Spinal cord (tissue), 10 donors: ENCODE measurements around the gene MRPL14. TPM values are rescaled to one million over a fixed set of nuclear protein-coding genes. Genes with fewer than 3 reads are reported as not detected.
"Not testable (repeated sequence)": the region's sequence is repeated elsewhere in the genome, so short reads cannot be mapped to it uniquely, and the experiment has no call there.

Experiments
- DNase-seq, 6 donors: peaks; one replicate each; pipeline versions ENCODE4 v3.0.0 to v3.0.0-alpha.2; 2013 to 2015; ENCODE audit warnings: low spot score in 6 of 6, low read depth in 4 of 6
- H3K27ac ChIP-seq: one replicate; pipeline ENCODE4 v1.5.1; 2013; ENCODE audit warnings: low read depth, low read length, control low read depth
- H3K27me3 ChIP-seq: one replicate; pipeline ENCODE4 v1.6.1; 2013; ENCODE audit warnings: low read length; ENCODE audit not compliant: control insufficient read depth, insufficient read depth
- H3K36me3 ChIP-seq: one replicate; pipeline ENCODE4 v1.6.1; 2013; ENCODE audit warnings: low read length; ENCODE audit not compliant: control insufficient read depth, insufficient read depth
- H3K4me1 ChIP-seq: one replicate; pipeline ENCODE4 v1.6.1; 2013; ENCODE audit warnings: low read length; ENCODE audit not compliant: control insufficient read depth, insufficient read depth
- H3K4me3 ChIP-seq: one replicate; pipeline ENCODE4 v1.5.1; 2013; ENCODE audit warnings: low read depth, low read length, control low read depth
- H3K9me3 ChIP-seq: one replicate; pipeline ENCODE4 v1.6.1; 2013; ENCODE audit warnings: low read length; ENCODE audit not compliant: control insufficient read depth, insufficient read depth
- WGBS: methylation state at CpG from one replicate; pipeline ENCODE4 v1.1.5; 2013; ENCODE audit warnings: missing lambda C conversion rate; ENCODE audit not compliant: insufficient coverage; 5-methylcytosine and 5-hydroxymethylcytosine counted together
- polyA plus RNA-seq, 2 donors: library from polyadenylated mRNA; unstranded; fragments of 120-200 nt; gene quantifications; one replicate each; pipeline ENCODE4 v1.2.1, GENCODE V29; 2013; ENCODE audit not compliant: insufficient read length in 2 of 2
- total RNA-seq, 2 donors: library from RNA; depleted of rRNA in 1 of 2; stranded (reverse); fragments of 120-200 nt in 1 of 2; fragments of >200 nt in 1 of 2; gene quantifications; one replicate each; pipeline versions ENCODE4 v1.2.3 to v1.2.4, GENCODE V29; 2013 to 2014
- donor health status: healthy.

The MRPL14 gene
- total and polyA plus RNA-seq, 4 donors, result 32.1 to 53.1 (median 36.4) TPM

DNA sequence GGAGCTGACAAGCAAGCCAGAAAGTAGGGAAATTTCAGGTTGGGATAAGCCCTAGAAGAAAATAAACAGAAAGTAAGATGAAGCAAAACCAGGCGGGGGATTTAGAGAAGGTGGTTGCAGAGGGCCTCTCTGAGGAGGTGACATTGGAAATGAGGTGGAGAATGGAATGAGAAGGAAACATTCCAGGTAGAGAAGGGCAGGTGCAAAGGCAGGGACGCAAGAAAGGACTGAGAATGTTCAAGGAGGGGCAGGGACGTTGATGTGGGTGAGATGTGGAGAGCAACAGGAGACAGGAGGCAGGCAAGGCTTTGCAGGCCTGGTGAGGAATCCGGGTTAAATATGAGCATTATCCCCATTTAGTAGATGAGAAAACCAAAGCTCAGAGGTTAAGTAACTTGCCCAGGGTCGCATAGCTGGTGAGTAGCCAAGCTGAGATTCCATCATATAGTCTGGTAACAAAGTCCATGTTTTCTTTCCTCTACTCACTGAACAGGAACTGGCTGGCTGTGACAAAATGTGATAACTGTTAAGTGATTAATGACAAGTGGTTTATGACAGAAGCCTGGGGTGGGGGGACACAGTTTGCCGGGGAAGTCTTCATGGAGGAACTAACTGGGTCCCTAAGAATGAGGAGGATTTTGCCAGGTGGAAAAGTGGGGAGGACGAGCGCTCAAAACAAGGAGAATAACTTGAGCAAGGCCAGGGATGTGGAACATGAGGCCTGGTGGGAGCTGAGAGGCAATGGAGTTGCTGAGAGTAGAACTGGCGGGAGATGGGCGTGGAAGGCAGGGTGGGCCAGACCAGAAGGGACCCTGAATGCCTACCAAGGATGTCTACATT, 32.6 kb downstream of the MRPL14 start:
- Histone ChIP-seq H3K27ac (no peak overlapping the region), H3K4me1 (peaks cover 3% of the 10 kb centered on the region), H3K9me3 (no peaks in the 10 kb centered on the region), H3K4me3 (no peak overlapping the region), H3K27me3 (no peaks in the 10 kb centered on the region), H3K36me3 (peaks cover 15% of the 10 kb centered on the region)
- no peak for DNase-seq
- 95% methylated on average over 9 of the region's 10 CpGs for WGBS

- H3K27me3 ChIP-seq, result no peaks in the 10 kb centered on the region
- H3K36me3 ChIP-seq, result peaks cover 20% of the 10 kb centered on the region
- H3K4me3 ChIP-seq, result no peak overlapping the region
- 88% methylated on average over 6 of the region's 6 CpGs for WGBS
- DNase-seq, result no peak
- peaks cover 3% of the 10 kb centered on the region for H3K4me1 ChIP-seq
- no peak overlapping the region for H3K27ac ChIP-seq
- H3K9me3 ChIP-seq, result no peaks in the 10 kb centered on the region
Measured at GRCh38 chr6:44093750-44094402, 33.4 kb downstream of the MRPL14 start.

DNA sequence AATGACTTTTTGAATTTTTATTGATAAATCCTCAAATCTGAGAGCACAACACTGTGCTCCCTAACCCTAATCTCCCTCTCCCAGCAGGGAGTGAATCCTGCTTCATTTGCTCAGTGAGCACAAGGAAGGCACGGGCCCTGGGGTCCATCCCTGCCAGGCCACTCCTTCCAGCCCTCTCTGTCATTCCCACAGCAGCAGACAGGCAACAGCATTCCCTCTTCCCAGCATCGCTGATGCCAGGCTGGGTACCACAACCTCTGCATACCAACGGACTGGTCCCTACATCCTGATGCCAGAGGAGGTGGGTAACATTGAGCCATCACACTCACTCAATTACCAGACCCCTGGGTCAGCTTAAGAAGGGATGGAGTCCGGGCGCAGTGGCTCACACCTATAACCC, 34.2 kb downstream of the MRPL14 start:
- H3K36me3 ChIP-seq, result peaks cover 17% of the 10 kb centered on the region
- no peaks in the 10 kb centered on the region for H3K27me3 ChIP-seq
- no peak for DNase-seq
- no peak overlapping the region for H3K4me3 ChIP-seq
- peaks cover 3% of the 10 kb centered on the region for H3K4me1 ChIP-seq
- no peaks in the 10 kb centered on the region for H3K9me3 ChIP-seq
- 65% methylated on average over 2 of the region's 5 CpGs for WGBS
- H3K27ac ChIP-seq, result no peak overlapping the region

DNA sequence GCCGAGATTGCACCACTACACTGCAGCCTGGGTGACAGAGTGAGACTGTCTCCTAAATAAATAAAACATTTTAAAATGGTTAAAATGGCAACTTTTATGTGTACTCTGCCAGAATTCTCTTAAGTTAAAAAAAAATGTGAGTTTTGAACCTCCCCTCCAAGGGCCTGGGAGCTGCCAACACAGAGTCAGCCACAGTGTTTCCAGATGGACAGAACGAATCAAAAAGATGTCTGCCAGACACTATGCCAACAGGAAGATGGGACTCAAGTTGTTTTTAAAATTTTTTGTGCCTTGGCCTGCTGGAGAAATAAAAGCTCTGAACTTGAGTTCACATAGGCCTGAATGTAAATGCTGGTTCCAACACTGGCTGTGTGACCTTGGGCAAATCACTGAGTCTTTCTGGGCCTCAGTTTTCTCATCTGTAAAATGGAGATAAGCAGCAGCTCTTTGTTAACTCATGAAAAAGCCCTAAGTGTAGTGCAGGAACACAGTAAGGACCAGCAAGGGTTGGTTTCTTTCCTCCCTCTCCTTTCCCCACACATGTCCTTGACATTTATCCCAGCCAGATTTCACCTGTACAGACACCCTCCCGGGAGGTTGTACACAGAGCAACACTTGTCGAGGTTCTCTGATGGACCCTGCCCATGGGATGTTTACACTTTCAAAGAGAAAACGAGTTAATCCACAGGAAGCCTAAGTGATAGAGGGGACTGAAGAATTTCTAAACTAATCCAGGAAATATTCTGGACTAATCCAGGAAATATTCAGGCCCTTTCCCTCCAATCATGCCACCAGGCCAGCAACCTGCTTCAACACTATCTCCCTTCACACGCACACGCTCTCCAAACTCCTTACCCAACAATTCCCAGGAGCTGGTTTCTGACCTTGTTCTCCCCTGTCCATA, 35.0 kb downstream of the MRPL14 start:
- Histone ChIP-seq H3K27ac (no peak overlapping the region), H3K9me3 (no peaks in the 10 kb centered on the region), H3K27me3 (no peaks in the 10 kb centered on the region), H3K4me1 (peaks cover 4% of the 10 kb centered on the region), H3K36me3 (peaks cover 17% of the 10 kb centered on the region), H3K4me3 (no peak overlapping the region)
- 85% methylated on average over 3 of the region's 7 CpGs for WGBS
- peak in 1 of 6 donors; percentile 65 for DNase-seq

DNA sequence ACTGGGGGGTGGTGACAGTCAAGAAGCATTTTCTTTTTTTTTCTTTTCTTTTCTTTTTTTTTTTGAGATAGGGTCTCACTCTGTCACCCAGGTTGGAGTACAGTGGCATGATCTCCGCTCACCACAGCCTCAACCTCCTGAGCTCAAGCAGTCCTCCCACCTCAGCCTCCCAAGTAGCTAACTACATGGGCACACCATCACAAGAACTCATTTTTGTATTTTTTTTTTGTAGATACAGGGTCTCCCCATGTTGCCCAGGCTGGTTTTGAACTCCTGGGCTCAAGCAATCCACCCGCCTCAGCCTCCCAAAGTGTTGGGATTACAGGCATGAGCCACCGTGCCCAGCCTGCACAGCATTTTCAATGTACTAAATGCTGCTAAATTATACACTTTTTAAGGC, 35.9 kb downstream of the MRPL14 start:
- H3K27me3 ChIP-seq, H3K4me1 ChIP-seq, H3K9me3 ChIP-seq, H3K4me3 ChIP-seq, DNase-seq, H3K27ac ChIP-seq: not testable (repeated sequence)
- H3K36me3 ChIP-seq, result peaks cover 17% of the 10 kb centered on the region
- no CpG with 5 or more reads among the region's 3 CpGs for WGBS

DNA sequence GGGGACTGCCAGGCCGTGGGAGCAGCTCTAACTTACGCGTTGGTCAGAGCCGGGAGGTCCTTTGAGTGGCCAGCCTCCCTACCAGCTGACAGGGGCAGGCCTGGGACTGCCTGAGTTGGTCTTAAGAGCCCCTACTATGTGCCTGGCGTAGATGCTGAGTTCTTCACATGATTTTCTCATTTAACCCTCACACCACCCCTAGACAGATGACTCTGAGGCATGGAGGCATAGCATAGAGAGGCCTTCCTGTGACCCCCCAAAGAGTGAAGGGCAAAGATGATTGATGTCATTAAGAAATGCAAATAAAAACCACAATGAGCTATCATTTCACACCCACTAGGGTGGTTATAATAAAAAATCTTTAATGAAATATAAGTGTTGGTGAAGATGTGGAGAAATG, 36.8 kb downstream of the MRPL14 start:
- Histone ChIP-seq H3K4me3 (no peak overlapping the region), H3K36me3 (peaks cover 17% of the 10 kb centered on the region), H3K9me3 (no peaks in the 10 kb centered on the region), H3K4me1 (peaks cover 9% of the 10 kb centered on the region), H3K27ac (no peak overlapping the region), H3K27me3 (no peaks in the 10 kb centered on the region)
- WGBS, result 84% methylated on average over 4 of the region's 5 CpGs
- no peak for DNase-seq

- Histone ChIP-seq H3K9me3 (no peaks in the 10 kb centered on the region), H3K4me3 (no peak overlapping the region), H3K4me1 (peaks cover 9% of the 10 kb centered on the region), H3K27ac (no peak overlapping the region), H3K36me3 (peaks cover 11% of the 10 kb centered on the region), H3K27me3 (no peaks in the 10 kb centered on the region)
- 94% methylated on average over 9 of the region's 11 CpGs for WGBS
- DNase-seq, result no peak
Measured at GRCh38 chr6:44088827-44089590, 38.2 kb downstream of the MRPL14 start.

GRCh38 chr6:44087623-44088022, 39.6 kb downstream of the MRPL14 start:
- Histone ChIP-seq H3K4me1 (peaks cover 9% of the 10 kb centered on the region), H3K9me3 (no peaks in the 10 kb centered on the region), H3K36me3 (peaks cover 15% of the 10 kb centered on the region), H3K27me3 (no peaks in the 10 kb centered on the region), H3K27ac (no peak overlapping the region), H3K4me3 (no peak overlapping the region)
- no peak for DNase-seq
- 100% methylated on average over 1 of the region's 2 CpGs for WGBS
